Pancreas (tissue), 10 donors: ENCODE measurements around the gene NRP1. TPM values are rescaled to one million over a fixed set of nuclear protein-coding genes. Genes with fewer than 3 reads are reported as not detected.

Experiments used
- ATAC-seq, 4 donors: fragments of 200-7000 bp; cut with Tn5 transposase; one replicate each; pipeline versions ENCODE4 v1.8.0 to v1.9.1; 2020; ENCODE audit warnings: mild to moderate bottlenecking in 4 of 4, moderate library complexity in 4 of 4
- DNase-seq, 6 donors: peaks; one replicate each; pipeline ENCODE4 v3.0.0-alpha.2; 2020
- FAIRE-seq: peaks from 2 replicates; lab custom pipeline; 2012; peaks lifted over from hg19 to GRCh38; lab: Jason Lieb, UNC
- H3K27ac ChIP-seq, 4 donors: fragments of 200-600 bp; sonication (generic); 1 replicate in 3 of 4; 2 replicates in 1 of 4; pipeline versions ENCODE4 v1.5.0 to v1.8.0; 2020
- H3K27me3 ChIP-seq, 4 donors: fragments of 200-600 bp; one replicate each; pipeline ENCODE4 v1.8.0; 2021
- H3K36me3 ChIP-seq, 3 donors: fragments of 200-600 bp; sonication (generic) in 1 of 3; one replicate each; pipeline versions ENCODE4 v1.5.0 to v1.8.0; 2020 to 2021
- H3K4me1 ChIP-seq, 3 donors: fragments of 200-600 bp; one replicate each; pipeline ENCODE4 v1.8.0; 2021
- H3K4me3 ChIP-seq, 4 donors: fragments of 200-600 bp; sonication (generic) in 2 of 4; one replicate each; pipeline versions ENCODE4 v1.5.0 to v1.8.0; 2020 to 2021
- H3K9me3 ChIP-seq, 4 donors: fragments of 200-600 bp; one replicate each; pipeline ENCODE4 v1.8.0; 2021
- WGBS, 2 donors: extraction: QIAGEN DNeasy Blood & Tissue Kit; methylation state at CpG; one replicate each; pipeline ENCODE4 v1.1.7; 2013; 5-methylcytosine and 5-hydroxymethylcytosine counted together
- intact Hi-C, 3 donors: fragments of 100-400 bp; cut with DNase I; formaldehyde crosslinking; loops; one replicate each; pipeline versions ENCODE4 v1.11.1 to v1.14.2; 2022
- polyA plus RNA-seq, 2 donors: library from polyadenylated mRNA; stranded (reverse); fragments of 200-250 nt; gene quantifications; one replicate each; pipeline ENCODE4 v1.2.3, GENCODE V29; 2013
- total RNA-seq, 6 donors: library from RNA; stranded (reverse); fragmentation: NEBNext Ultra II Directional in 4 of 6; extraction: Animal tissue kit (Norgen Biotek cat#: 25700) in 4 of 6; gene quantifications; one replicate each; pipeline versions ENCODE4 v1.2.1 to v1.2.4, GENCODE V29; 2021 to 2023
- TF ChIP-seq, protein P1 (sequence below), 4 donors: fragments of 200-600 bp; sonication (generic) in 3 of 4; IDR thresholded peaks; one replicate each; pipeline versions ENCODE4 v1.5.0 to v1.8.0; 2021; ENCODE audit warnings: antibody characterized with exemption in 4 of 4
- donor health status: healthy with polysubstance abuse.
- donor health status: DM: no; HTN: no; CAD: no; lungs with moderate emphysema.
- donor health status: DM: no; HTN: no; CAD: no.
- donor health status: control.
- donor health status: control.
- donor health status: Bipolar disorder and iron deficiency.
- donor health status: DM: yes; HTN: yes; CAD: no.
- donor health status: DM: no; HTN: no; CAD: no.
- donor health status: DM: no; HTN: no; CAD: no.
- donor health status: DM: yes; HTN: yes; CAD: no.

NRP1 gene
- total and polyA plus RNA-seq, 8 donors, result 12.0 to 56.4 (median 28.4) TPM

- TF ChIP-seq, protein P1, sequence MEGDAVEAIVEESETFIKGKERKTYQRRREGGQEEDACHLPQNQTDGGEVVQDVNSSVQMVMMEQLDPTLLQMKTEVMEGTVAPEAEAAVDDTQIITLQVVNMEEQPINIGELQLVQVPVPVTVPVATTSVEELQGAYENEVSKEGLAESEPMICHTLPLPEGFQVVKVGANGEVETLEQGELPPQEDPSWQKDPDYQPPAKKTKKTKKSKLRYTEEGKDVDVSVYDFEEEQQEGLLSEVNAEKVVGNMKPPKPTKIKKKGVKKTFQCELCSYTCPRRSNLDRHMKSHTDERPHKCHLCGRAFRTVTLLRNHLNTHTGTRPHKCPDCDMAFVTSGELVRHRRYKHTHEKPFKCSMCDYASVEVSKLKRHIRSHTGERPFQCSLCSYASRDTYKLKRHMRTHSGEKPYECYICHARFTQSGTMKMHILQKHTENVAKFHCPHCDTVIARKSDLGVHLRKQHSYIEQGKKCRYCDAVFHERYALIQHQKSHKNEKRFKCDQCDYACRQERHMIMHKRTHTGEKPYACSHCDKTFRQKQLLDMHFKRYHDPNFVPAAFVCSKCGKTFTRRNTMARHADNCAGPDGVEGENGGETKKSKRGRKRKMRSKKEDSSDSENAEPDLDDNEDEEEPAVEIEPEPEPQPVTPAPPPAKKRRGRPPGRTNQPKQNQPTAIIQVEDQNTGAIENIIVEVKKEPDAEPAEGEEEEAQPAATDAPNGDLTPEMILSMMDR (IDR thresholded peaks at IDR 0.05), result no peak
- 74 to 77% methylated on average over 8 of the region's 8 CpGs for WGBS, 2 donors
- DNase-seq, result no peak
- Histone ChIP-seq H3K36me3 (no peaks in the 10 kb centered on the region), H3K9me3 (no peaks in the 10 kb centered on the region), H3K4me3 (no peak overlapping the region), H3K27ac (no peak overlapping the region), H3K27me3 (no peaks in the 10 kb centered on the region), H3K4me1 (no peaks in the 10 kb centered on the region)
- FAIRE-seq, result no peak
- intact Hi-C loops, result no loop called here
- ATAC-seq, result peak in 2 of 4 donors; percentile 26 to 82
These were observed 96.5 kb downstream of the NRP1 start for GRCh38 chr10:33237736-33238624.

DNA sequence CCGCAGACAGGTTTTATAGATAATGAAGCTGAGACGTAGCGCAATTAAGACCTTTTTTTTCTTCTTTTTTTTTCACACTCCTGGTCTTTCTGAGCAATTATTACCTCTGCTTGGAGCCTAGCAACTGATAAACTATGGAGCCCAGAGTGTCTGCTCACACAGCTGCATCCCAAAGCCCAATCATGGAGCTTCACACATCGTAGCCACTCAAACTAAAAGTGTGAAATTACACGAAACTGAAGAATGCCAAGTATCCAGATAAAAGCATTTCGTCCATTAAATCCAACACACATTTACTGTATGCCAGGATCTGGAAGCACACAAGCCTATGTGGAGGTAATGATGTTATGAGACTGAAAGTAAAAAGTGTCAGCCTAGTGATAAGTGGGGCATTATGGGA, 97.6 kb downstream of the NRP1 start:
- no peak overlapping the region for H3K4me3 ChIP-seq
- no peaks in the 10 kb centered on the region for H3K4me1 ChIP-seq
- WGBS, 2 donors, result 76 to 80% methylated on average over 6 of the region's 6 CpGs
- no peaks in the 10 kb centered on the region for H3K36me3 ChIP-seq
- no peak for ATAC-seq
- FAIRE-seq, result no peak
- no peak for DNase-seq
- H3K27ac ChIP-seq, result no peak overlapping the region
- TF ChIP-seq, protein P1 (IDR thresholded peaks at IDR 0.05), result no peak
- no peaks in the 10 kb centered on the region for H3K9me3 ChIP-seq
- H3K27me3 ChIP-seq, result no peaks in the 10 kb centered on the region
- intact Hi-C loops, result no loop called here

DNA sequence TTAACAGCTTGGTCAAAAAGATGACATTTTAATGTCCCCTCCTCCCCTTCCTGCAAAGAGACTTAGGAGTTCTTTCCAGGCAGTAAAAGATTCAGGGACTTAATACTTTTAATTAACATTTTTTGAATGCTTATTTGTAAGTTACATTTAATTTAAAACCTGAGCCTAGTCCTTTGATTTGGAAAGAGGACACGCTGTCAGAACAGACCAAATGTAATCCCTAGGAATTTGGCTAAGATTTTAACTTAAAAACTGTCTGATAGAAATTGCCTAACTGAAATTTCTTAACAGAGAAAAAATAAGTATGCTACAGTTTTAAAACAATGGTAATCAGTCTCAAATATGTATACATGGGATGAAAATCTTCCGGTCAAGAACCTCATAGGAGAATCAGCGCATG, 98.5 kb downstream of the NRP1 start:
- intact Hi-C loops, result no loop called here
- Histone ChIP-seq H3K27ac (no peak overlapping the region), H3K4me1 (no peaks in the 10 kb centered on the region), H3K4me3 (no peak overlapping the region), H3K36me3 (no peaks in the 10 kb centered on the region), H3K27me3 (no peaks in the 10 kb centered on the region), H3K9me3 (no peaks in the 10 kb centered on the region)
- TF ChIP-seq, protein P1 (IDR thresholded peaks at IDR 0.05), result no peak
- DNase-seq (no peak), ATAC-seq (no peak), FAIRE-seq (no peak)
- WGBS, 2 donors, result 93 to 98% methylated on average over 3 of the region's 3 CpGs

GRCh38 chr10:33235251-33235884, 99.1 kb downstream of the NRP1 start:
- Histone ChIP-seq H3K4me3 (no peak overlapping the region), H3K4me1 (no peaks in the 10 kb centered on the region), H3K36me3 (no peaks in the 10 kb centered on the region), H3K9me3 (no peaks in the 10 kb centered on the region), H3K27ac (no peak overlapping the region), H3K27me3 (no peaks in the 10 kb centered on the region)
- ATAC-seq, result no peak
- WGBS, 2 donors, result 76 to 79% methylated on average over 8 of the region's 8 CpGs
- intact Hi-C loops, result no loop called here
- no peak for DNase-seq
- no peak for FAIRE-seq
- TF ChIP-seq, protein P1 (IDR thresholded peaks at IDR 0.05), result no peak
